Measurements from ENCODE around the gene GALNT8. TPM values are rescaled to one million over a fixed set of nuclear protein-coding genes. Genes with fewer than 3 reads are reported as not detected.

The GALNT8 gene
- total and polyA plus RNA-seq, 2 experiments from 2014 or later, result 3.8 to 7.7 TPM

- Histone ChIP-seq H3K27ac (ENCODE audit: low read depth) (no peak overlapping the region), H3K4me3 (no peak overlapping the region), H3K4me2 (no peak overlapping the region), H3K27me3 (ENCODE audit: insufficient read depth) (peaks cover 59% of the 10 kb centered on the region), H2AFZ (no peak overlapping the region), H3K4me1 (ENCODE audit: insufficient read depth) (no peaks in the 10 kb centered on the region; the same call in 1 of the 2 replicates), H4K20me1 (replicated peaks; ENCODE audit: insufficient read depth) (no peaks in the 10 kb centered on the region; the same call in 1 of the 2 replicates), H3K36me3 (ENCODE audit: insufficient read depth) (no peaks in the 10 kb centered on the region), H3K9me2 (ENCODE audit: insufficient read depth) (peaks cover 3% of the 10 kb centered on the region; the same call in 1 of the 2 replicates), H3K79me2 (replicated peaks; ENCODE audit: insufficient read depth) (no peaks in the 10 kb centered on the region), H3F3A (replicated peaks; ENCODE audit: low read depth) (no peaks in the 10 kb centered on the region)
- H3K27me3 Mint-ChIP-seq (ENCODE audit: insufficient read depth, low read depth, poor library complexity), result peaks cover 45% of the 10 kb centered on the region
- TF ChIP-seq ETS1 (IDR thresholded peaks at IDR 0.05), result no peak
- no peak for TF ChIP-seq ZNF114 (CRISPR knock-in tag; IDR thresholded peaks at IDR 0.05)
- TF ChIP-seq, protein P1, sequence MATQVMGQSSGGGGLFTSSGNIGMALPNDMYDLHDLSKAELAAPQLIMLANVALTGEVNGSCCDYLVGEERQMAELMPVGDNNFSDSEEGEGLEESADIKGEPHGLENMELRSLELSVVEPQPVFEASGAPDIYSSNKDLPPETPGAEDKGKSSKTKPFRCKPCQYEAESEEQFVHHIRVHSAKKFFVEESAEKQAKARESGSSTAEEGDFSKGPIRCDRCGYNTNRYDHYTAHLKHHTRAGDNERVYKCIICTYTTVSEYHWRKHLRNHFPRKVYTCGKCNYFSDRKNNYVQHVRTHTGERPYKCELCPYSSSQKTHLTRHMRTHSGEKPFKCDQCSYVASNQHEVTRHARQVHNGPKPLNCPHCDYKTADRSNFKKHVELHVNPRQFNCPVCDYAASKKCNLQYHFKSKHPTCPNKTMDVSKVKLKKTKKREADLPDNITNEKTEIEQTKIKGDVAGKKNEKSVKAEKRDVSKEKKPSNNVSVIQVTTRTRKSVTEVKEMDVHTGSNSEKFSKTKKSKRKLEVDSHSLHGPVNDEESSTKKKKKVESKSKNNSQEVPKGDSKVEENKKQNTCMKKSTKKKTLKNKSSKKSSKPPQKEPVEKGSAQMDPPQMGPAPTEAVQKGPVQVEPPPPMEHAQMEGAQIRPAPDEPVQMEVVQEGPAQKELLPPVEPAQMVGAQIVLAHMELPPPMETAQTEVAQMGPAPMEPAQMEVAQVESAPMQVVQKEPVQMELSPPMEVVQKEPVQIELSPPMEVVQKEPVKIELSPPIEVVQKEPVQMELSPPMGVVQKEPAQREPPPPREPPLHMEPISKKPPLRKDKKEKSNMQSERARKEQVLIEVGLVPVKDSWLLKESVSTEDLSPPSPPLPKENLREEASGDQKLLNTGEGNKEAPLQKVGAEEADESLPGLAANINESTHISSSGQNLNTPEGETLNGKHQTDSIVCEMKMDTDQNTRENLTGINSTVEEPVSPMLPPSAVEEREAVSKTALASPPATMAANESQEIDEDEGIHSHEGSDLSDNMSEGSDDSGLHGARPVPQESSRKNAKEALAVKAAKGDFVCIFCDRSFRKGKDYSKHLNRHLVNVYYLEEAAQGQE (IDR thresholded peaks at IDR 0.05; ENCODE audit: unreplicated experiment), result no peak
- no peak for TF ChIP-seq EZH2phosphoT487 (IDR thresholded peaks at IDR 0.05; ENCODE audit: unreplicated experiment)
- TF ChIP-seq JUNB (IDR thresholded peaks at IDR 0.05; ENCODE audit: unreplicated experiment), result no peak
- no peak for TF ChIP-seq EZH2 (IDR thresholded peaks at IDR 0.05; ENCODE audit: low read depth, unreplicated experiment)
- no peak for TF ChIP-seq CREB1 (CRISPR knock-in tag; IDR thresholded peaks at IDR 0.05; ENCODE audit: low read depth)
- no peak for TF ChIP-seq STAT1 (IDR thresholded peaks at IDR 0.05; ENCODE audit: unreplicated experiment)
- TF ChIP-seq, protein P2, sequence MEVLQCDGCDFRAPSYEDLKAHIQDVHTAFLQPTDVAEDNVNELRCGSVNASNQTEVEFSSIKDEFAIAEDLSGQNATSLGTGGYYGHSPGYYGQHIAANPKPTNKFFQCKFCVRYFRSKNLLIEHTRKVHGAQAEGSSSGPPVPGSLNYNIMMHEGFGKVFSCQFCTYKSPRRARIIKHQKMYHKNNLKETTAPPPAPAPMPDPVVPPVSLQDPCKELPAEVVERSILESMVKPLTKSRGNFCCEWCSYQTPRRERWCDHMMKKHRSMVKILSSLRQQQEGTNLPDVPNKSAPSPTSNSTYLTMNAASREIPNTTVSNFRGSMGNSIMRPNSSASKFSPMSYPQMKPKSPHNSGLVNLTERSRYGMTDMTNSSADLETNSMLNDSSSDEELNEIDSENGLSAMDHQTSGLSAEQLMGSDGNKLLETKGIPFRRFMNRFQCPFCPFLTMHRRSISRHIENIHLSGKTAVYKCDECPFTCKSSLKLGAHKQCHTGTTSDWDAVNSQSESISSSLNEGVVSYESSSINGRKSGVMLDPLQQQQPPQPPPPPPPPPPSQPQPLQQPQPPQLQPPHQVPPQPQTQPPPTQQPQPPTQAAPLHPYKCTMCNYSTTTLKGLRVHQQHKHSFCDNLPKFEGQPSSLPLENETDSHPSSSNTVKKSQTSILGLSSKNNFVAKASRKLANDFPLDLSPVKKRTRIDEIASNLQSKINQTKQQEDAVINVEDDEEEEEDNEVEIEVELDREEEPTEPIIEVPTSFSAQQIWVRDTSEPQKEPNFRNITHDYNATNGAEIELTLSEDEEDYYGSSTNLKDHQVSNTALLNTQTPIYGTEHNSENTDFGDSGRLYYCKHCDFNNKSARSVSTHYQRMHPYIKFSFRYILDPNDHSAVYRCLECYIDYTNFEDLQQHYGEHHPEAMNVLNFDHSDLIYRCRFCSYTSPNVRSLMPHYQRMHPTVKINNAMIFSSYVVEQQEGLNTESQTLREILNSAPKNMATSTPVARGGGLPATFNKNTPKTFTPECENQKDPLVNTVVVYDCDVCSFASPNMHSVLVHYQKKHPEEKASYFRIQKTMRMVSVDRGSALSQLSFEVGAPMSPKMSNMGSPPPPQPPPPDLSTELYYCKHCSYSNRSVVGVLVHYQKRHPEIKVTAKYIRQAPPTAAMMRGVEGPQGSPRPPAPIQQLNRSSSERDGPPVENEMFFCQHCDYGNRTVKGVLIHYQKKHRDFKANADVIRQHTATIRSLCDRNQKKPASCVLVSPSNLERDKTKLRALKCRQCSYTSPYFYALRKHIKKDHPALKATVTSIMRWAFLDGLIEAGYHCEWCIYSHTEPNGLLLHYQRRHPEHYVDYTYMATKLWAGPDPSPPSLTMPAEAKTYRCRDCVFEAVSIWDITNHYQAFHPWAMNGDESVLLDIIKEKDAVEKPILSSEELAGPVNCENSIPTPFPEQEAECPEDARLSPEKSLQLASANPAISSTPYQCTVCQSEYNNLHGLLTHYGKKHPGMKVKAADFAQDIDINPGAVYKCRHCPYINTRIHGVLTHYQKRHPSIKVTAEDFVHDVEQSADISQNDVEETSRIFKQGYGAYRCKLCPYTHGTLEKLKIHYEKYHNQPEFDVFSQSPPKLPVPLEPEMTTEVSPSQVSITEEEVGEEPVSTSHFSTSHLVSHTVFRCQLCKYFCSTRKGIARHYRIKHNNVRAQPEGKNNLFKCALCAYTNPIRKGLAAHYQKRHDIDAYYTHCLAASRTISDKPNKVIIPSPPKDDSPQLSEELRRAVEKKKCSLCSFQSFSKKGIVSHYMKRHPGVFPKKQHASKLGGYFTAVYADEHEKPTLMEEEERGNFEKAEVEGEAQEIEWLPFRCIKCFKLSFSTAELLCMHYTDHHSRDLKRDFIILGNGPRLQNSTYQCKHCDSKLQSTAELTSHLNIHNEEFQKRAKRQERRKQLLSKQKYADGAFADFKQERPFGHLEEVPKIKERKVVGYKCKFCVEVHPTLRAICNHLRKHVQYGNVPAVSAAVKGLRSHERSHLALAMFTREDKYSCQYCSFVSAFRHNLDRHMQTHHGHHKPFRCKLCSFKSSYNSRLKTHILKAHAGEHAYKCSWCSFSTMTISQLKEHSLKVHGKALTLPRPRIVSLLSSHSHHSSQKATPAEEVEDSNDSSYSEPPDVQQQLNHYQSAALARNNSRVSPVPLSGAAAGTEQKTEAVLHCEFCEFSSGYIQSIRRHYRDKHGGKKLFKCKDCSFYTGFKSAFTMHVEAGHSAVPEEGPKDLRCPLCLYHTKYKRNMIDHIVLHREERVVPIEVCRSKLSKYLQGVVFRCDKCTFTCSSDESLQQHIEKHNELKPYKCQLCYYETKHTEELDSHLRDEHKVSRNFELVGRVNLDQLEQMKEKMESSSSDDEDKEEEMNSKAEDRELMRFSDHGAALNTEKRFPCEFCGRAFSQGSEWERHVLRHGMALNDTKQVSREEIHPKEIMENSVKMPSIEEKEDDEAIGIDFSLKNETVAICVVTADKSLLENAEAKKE (CRISPR knock-in tag; IDR thresholded peaks at IDR 0.05), result no peak
- TF ChIP-seq POLR2AphosphoS5 (IDR thresholded peaks at IDR 0.05; ENCODE audit: low read depth), result no peak
- no peak for TF ChIP-seq CTCF (conservative IDR thresholded peaks at IDR 0.05; ENCODE audit: low read depth in 2 of 2)
- TF ChIP-seq ZNF331 (CRISPR knock-in tag; IDR thresholded peaks at IDR 0.05; ENCODE audit: low read depth), result no peak
- TF ChIP-seq NANOG (IDR thresholded peaks at IDR 0.05; ENCODE audit: borderline replicate concordance), result no peak
- peaks cover 7% of the 10 kb centered on the region; the same call in 2 of the 3 replicates for H3K9me3 Mint-ChIP-seq
- peaks cover 2% of the 10 kb centered on the region; the same call in 2 of the 3 replicates for H3K4me1 Mint-ChIP-seq
- DNase-seq (ENCODE audit: low spot score), result no peak
- H3K4me3 Mint-ChIP-seq, result no peak overlapping the region
- no peak overlapping the region for H3K27ac Mint-ChIP-seq
- ATAC-seq, result no peak
- peaks cover 13% of the 10 kb centered on the region for H3K36me3 Mint-ChIP-seq (ENCODE audit: low read depth)
These were observed 87.0 kb downstream of the GALNT8 start for GRCh38 chr12:4807116-4807783.
